WERI-Rb-1 (cell line): ENCODE measurements around the gene UBL4B.

Source experiments
- DNase-seq: peaks from one replicate; pipeline ENCODE4 v3.0.0-alpha.2; 2020
- H3K27ac ChIP-seq: fragments of 250-450 bp; sonication (Bioruptor Pico); 2 replicates; pipeline ENCODE4 v1.5.1; 2020; ENCODE audit warnings: mild to moderate bottlenecking, moderate library complexity
- H3K27me3 ChIP-seq: fragments of 250-450 bp; sonication (Bioruptor Pico); 2 replicates; pipeline ENCODE4 v1.5.1; 2021; ENCODE audit warnings: mild to moderate bottlenecking, low read depth, moderate library complexity; ENCODE audit not compliant: insufficient read depth, severe bottlenecking
- H3K36me3 ChIP-seq: fragments of 250-450 bp; sonication (Bioruptor Pico); 2 replicates; pipeline ENCODE4 v1.5.1; 2020; ENCODE audit warnings: mild to moderate bottlenecking, moderate library complexity
- H3K4me3 ChIP-seq: 2 replicates; pipeline ENCODE4 v1.5.1; 2011; ENCODE audit warnings: low read depth, mild to moderate bottlenecking, control low read depth, low read length
- H3K9me3 ChIP-seq: fragments of 250-450 bp; sonication (Bioruptor Pico); 2 replicates; pipeline ENCODE4 v1.5.1; 2021; ENCODE audit warnings: mild to moderate bottlenecking, moderate library complexity; ENCODE audit not compliant: severe bottlenecking
- CTCF ChIP-seq: IDR thresholded peaks from 2 replicates; pipeline ENCODE4 v1.5.1; 2011; ENCODE audit warnings: low read depth, mild to moderate bottlenecking, control low read depth, inconsistent platforms, low read length

Gene UBL4B

GRCh38 chr1:110148961-110149360 is 36.7 kb downstream of the UBL4B start:
- DNase-seq = no peak
- Histone ChIP-seq H3K36me3 (no peaks in the 10 kb centered on the region), H3K4me3 (no peak overlapping the region), H3K27me3 (peaks cover 3% of the 10 kb centered on the region), H3K27ac (no peak overlapping the region), H3K9me3 (no peaks in the 10 kb centered on the region)
- peak; percentile 41 for TF ChIP-seq CTCF

GRCh38 chr1:110150330-110151174 is 38.3 kb downstream of the UBL4B start, which contains the start of gene SLC6A17:
Gene SLC6A17, plus strand, starts transcription at chr1:110150494. Its CDS starts 16,436 bp downstream, at chr1:110166930.
- Histone ChIP-seq H3K27me3 (peaks cover 3% of the 10 kb centered on the region), H3K36me3 (no peaks in the 10 kb centered on the region), H3K4me3 (peak within 1 kb of the TSS; percentile 47), H3K9me3 (no peaks in the 10 kb centered on the region), H3K27ac (peak within 1 kb of the TSS; percentile 59)
- peak; percentile 83 for DNase-seq
- TF ChIP-seq CTCF = peak; percentile 57

GRCh38 chr1:110151175-110151669 is 39.0 kb downstream of the UBL4B start:
- Histone ChIP-seq H3K27me3 (peaks cover 3% of the 10 kb centered on the region), H3K27ac (no peak overlapping the region), H3K36me3 (no peaks in the 10 kb centered on the region), H3K9me3 (no peaks in the 10 kb centered on the region), H3K4me3 (peak overlapping the region; percentile 47)
- DNase-seq = no peak
- TF ChIP-seq CTCF = peak; percentile 38; the same call in 1 of the 2 replicates

GRCh38 chr1:110152133-110152785 is 40.0 kb downstream of the UBL4B start:
- H3K4me3 ChIP-seq = no peak overlapping the region
- TF ChIP-seq CTCF = no peak
- no peak overlapping the region for H3K27ac ChIP-seq
- H3K27me3 ChIP-seq = peaks cover 3% of the 10 kb centered on the region
- DNase-seq = no peak
- H3K36me3 ChIP-seq = no peaks in the 10 kb centered on the region
- H3K9me3 ChIP-seq = no peaks in the 10 kb centered on the region

GRCh38 chr1:110153407-110153950 is 41.2 kb downstream of the UBL4B start:
- H3K27ac ChIP-seq = no peak overlapping the region
- H3K9me3 ChIP-seq = no peaks in the 10 kb centered on the region
- TF ChIP-seq CTCF = no peak
- peaks cover 3% of the 10 kb centered on the region for H3K27me3 ChIP-seq
- DNase-seq = no peak
- H3K36me3 ChIP-seq = no peaks in the 10 kb centered on the region
- no peak overlapping the region for H3K4me3 ChIP-seq
